Esophagus squamous epithelium (tissue), 4 donors: ENCODE data around the gene KAZALD1.

ENCODE experiments used
- CTCF ChIP-seq, 6 experiments: fragments of 450-650 bp in 4 of 6; fragments of 200-600 bp in 2 of 6; sonication (generic) in 2 of 6; IDR thresholded peaks; one replicate each; pipeline ENCODE4 v1.5.1; 2016 to 2019; ENCODE audit warnings: antibody characterized with exemption in 6 of 6, mild to moderate bottlenecking in 4 of 6, moderate library complexity in 4 of 6
- POLR2A ChIP-seq, 4 donors: fragments of 450-650 bp; IDR thresholded peaks; one replicate each; pipeline ENCODE4 v1.6.1; 2017; ENCODE audit warnings: antibody characterized with exemption in 4 of 4, mild to moderate bottlenecking in 4 of 4, moderate library complexity in 3 of 4

- TF ChIP-seq CTCF (IDR thresholded peaks at IDR 0.05) (no peak), POLR2A (IDR thresholded peaks at IDR 0.05) (no peak)
Observed at GRCh38 chr10:101063548-101064414, 2.0 kb downstream of the KAZALD1 start.
